OCI-M2 (cell line): ENCODE data around the gene TIMM44.
"Not testable (repeated sequence)": the region's sequence is repeated elsewhere in the genome, so short reads cannot be mapped to it uniquely, and the experiment has no call there.

Source experiments
- DNase-seq: peaks from one replicate; lab custom pipeline; 2025; ENCODE audit not compliant: unreplicated experiment; lab: John Stamatoyannopoulos, UW

Gene TIMM44

DNA sequence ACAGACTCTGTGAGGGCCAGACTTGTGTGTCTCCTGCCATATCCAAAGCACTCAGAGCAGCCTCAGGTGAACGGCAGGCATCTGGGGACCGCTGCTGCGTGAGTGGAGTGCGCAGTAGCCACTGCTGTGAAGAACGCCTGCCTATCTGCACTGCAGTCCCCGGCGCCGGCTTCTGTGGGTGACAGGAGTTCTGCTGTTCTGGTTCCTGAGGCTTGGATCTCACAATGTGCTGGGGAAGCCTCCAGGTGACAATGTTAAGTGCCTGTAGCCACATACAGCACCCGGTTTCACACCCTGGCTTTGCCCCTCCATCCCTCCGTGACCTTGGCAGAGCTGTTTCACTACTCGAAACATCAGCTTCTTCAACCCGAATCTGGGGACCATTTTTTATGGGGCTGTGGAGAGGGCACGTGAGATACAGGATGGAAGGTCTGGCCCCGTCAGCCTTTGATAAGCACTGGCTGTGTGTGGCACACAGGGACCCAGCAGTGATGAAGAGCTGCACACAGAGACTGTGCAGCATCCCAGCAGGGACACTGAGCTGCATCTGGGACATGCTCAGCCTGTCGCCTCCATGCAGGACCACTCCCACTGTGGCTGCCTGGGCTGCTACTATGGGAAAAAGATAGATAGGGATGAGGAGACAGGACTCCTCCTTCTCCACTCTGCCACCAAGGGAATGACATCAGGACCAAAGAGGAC, 33.7 kb upstream of the TIMM44 start:
- no peak for DNase-seq

DNA sequence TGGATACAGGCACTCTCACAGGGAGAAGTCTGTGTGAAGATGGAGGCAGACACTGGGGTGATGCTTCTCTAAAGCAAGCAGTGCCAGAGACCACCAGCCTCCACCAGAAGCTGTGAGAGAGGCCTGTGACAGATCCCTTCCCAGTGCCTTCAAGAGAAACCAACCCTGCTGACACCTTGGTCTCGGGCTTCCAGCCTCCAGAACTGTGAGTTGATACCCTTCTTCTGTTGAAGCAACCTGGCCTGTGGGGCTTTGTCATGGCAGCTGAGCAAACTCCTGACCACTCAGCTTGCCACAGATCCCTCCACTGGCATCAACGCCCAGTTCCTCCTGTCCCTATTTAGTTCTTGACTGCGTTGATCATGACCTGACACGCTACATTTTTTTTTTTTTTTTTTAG, 33.0 kb upstream of the TIMM44 start:
- no peak for DNase-seq

DNA sequence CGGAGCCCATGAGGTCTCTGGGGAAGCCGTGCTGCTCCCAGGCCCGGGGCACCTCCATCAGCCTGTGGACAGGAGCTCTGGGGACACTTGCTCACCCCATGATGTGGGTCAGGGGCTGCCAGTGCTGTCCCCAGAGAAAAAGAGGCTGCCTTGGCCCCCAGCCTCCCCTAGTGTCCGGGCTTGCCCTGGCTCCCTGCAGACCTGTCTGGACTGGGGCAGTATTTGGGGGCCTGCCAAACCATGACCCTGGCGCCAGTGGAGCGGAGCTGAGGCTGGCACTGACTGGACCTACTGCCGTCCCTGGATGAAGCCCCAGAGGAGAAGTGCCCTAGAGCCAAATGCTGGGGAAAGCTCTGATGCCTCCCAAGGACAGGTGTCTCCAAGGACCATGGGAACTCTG, 31.6 kb upstream of the TIMM44 start:
- no peak for DNase-seq

DNA sequence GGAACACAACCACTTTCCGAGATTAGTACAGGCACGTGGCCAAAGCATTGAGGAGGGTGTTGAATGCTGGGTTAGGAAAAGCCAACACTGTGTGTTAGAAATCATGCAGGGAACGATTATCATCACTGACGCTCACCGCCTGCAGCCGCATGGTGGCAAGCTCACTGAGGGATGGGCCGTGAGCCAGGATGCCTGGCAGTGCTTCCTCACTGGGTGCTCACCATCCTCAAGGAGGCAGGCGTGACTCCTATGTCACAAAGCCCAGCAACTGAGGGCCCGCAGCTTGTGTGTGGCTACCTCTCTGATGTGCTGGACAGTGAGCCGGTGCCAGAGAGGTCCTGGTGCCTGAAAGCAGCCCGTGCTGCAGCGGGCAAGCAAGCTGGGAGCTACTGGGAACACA, 30.4 kb upstream of the TIMM44 start:
- DNase-seq = no peak

DNA sequence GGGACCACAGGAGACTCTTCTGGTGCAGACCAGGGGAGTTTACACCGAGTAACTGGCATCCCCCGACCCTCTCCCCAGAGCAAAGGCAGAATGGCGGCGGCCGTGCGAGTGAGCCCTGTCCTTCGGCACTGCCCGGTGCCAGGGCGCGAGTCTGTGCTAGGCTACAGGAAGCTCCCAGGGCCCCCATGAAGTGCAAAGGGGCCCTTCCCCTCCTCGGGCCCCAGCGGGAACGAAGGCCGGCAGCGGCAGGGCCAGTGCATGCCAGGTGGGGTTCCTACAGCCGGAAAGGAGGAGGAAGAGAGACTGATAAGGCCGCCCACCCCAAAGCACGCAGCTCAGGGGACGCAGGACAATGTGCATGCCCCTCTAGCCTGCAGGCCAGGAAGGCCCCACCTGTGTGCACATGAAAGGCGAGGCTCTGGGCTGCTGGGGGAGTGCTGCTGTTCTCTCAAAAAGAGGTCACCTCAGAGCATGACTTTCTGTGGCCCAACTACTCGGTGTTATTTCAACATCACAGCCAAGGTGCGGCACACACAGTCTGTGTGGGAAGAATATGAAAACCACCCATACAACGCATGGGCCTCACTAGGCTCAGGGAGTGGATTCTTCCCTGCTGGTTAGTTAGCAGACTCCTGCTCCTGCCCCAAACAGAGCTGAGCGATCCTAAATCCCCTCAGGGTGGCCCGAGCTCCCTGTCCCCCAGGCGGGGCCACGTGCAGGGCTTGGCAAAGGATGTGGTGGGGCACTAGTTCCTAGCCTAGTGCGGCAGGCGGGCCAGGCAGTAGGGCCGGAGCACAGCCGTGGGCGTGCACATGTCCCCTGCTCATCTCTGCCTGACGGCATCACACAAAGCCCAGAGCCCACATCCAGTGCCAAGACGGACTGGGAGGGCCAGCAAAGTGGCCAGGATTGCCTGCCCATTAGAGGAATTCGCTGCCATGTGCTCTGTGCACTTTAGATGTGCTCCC, 28.4 kb upstream of the TIMM44 start:
- no peak for DNase-seq

DNA sequence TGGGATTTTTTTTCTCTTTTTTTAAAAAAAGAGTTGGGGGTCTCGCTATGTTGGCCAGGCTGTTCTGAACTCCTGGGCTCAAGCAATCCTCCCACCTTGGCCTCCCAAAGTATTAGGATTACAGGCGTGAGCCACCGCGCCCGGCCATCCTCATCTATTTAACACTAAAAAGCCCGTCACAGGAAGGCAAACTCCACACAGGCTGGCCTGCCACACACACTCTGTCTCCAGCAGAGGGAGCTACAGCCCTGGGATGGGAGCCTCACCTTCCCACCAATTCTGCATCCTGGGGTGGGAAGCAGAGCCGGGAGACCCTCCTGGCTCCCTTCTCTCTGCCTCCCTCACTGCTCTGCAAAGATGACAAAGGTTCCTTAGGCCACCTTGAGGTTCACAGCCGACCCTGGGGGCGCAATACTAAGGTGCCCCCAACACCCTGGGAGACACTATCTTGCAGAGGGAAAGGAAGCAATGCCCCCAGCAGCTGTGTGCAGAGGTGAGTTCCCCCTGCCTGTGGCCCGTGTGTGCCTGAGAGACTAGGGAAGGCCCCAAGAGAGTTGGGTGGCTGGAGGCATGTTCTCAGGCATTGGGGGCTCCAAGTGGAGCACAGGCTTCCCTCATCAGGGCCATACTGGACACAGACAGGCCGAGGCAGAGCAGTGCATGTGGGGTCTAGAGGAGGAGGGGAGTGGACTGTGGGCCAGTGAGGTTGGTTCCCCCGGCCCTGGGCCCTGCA, 27.4 kb upstream of the TIMM44 start:
- DNase-seq = no peak

DNA sequence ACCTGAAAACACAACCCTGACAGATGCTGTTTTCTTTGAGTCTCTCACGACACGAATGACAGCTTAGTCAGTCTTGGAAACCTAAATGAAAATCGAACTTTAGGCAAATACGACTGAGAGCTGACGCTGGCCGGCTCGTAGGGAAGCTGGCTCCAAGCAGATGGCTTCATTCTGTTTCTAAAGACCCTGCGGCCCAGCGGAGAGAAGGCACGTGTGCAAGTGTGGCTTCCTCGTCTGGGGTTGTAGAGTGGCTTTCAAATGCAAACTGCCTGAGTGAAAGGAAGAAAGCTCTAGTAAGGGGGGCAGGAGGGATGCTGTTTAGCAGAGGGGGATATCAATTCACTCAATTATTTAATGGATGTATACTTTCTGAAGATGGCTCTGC, 26.1 kb upstream of the TIMM44 start:
- DNase-seq = no peak

DNA sequence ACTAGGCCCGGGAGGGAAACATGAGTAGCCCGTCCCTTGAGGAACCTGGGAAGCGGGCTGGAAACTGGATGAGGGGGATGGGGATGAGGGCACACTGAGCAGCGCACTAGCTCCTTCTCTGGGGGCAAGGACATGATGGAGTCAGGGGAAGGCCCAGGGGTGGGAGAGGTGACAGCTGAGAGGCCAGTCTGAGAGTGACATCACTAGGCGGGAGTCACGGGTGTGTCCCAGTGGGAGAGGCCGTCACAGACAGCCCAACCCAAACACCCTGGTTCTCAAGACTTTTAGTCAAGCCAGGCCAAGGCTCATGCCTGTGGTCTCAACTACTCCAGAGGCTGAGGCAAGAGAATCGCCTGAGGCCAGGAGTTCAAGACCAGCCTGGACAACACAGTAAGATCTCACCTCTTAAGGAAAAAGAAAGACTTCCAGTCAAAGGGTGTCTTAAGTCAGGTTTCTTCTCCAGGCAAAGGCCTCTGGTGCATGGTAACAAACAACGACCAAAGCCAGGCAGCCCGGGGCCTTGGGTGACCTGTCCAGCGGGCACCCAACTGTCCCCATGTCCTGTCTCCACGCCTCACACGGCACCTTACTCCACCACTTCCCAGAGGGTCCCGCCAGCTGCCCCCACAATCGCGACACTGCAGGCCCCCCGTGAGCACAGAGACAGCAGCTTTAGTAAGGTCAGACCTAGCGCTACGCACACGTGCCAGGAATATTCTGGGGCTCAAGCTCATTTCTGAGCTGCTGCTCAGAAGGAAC, 25.5 kb upstream of the TIMM44 start:
- no peak for DNase-seq

DNA sequence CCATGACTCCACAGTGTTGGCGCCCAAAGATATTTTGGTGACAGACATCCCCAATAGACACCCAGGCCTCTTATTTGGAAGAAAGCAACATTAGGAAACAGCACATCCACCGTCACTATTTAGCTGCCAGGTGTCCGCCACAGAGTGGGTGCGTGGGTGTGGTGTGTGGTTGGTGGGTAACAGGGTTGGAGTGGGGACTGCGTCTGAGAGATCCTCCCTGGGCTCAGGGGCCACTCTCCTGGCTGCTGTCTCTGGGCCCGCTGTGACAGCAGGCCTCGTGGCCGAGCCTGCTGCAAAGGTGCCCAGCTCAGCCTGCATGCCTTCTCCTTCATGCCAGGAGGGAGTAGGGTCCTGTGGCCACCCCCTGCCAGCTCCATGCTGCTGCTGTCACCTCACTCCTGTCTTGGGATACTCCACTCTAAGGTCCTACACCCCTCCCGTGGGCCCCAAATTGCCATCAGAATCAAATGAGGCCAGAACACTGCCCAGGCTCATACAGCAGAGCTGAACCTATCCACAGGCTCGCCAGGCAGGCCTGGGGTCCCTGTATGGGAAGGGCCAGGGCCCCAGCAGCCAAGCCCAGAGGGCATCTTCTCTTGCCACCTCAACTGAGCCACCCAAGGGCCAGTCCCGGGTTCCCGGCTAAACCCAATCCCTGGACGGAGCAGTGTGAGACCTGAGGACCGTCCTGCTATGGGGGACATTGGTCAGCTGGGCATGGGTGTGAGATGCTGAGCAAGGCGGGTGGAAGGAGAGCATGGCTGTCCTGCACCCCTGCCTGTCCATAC, 24.7 kb upstream of the TIMM44 start:
- no peak for DNase-seq

DNA sequence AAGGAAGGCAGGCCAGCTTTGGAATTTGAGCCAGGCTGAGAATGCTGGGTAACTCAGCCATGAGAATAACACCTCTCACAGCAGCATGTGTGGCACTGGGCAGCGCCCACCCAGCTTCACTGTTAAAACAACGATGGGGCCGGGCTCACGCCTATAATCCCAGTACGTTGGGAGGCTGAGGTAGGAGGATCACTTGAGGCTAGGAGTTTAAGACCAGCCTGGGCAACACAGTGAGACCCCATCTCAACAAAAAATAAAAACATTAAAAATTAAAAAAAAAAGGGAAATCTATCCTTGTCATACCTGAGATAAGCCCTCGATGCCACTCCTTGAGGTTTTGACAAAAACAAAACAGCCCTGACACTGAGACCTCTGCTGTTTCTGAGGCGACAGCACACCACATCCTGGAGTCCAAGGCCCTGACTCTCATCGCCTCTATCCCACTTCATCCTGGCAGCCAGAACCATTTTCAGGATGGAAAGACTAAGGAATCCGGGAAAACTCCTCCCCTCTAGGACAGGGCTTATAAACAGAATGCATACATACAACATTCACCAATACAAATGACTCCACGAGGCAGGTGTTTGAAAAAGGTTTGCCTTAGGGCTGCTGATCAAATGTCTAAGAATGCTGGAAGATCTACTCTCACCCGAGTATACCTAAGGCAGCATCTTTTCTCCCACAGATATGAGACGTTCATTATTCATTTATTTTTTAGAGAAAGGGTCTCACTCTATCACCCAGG, 22.6 kb upstream of the TIMM44 start:
- DNase-seq = no peak

DNA sequence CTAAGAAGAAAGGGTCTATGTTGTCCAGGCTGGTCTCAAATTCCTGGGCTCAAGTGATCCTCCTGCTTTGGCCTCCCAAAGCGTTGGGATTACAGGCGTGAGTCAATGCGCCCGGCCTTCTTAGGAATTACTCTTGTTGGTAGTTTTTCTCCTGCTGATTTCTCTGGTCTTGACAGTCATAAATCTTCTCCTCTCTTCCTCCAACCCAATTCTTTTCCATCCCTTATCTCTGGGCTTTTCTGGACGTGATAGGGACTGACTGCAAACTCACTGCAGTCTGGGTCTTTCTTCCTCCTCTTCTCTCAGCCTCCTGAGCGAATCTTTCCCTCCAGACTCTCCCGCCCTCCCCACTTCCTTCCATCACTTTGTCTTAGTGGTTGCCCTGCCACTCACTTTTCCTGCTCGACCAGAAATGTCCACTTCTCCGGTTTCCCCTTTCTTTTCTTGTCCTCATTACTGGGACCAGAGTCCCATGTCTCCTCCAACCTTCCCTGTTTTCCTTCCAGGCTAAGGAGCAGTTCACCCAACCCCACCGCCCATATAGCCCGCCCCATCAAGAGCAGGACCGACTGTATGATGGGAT, 21.9 kb upstream of the TIMM44 start:
- no peak for DNase-seq

DNA sequence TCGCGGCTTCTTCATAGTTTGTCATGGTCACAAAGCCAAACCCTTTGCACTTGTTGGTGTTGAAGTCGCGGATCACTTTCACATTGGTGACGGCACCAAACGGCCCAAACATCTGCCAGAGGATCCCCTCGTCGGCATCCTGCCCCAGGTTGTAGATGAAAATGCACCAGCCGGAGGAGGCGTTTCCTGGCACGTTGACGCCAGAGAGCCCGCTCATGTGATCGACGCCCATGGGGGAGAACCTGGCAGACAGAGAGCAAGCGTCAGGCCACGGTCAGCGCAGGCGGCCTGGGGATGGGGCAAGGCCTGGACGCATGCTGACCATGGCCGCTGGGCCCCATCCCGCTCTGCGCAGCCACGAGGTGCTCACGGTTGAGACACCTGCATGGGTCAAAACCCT, 20.1 kb upstream of the TIMM44 start:
- DNase-seq = no peak

DNA sequence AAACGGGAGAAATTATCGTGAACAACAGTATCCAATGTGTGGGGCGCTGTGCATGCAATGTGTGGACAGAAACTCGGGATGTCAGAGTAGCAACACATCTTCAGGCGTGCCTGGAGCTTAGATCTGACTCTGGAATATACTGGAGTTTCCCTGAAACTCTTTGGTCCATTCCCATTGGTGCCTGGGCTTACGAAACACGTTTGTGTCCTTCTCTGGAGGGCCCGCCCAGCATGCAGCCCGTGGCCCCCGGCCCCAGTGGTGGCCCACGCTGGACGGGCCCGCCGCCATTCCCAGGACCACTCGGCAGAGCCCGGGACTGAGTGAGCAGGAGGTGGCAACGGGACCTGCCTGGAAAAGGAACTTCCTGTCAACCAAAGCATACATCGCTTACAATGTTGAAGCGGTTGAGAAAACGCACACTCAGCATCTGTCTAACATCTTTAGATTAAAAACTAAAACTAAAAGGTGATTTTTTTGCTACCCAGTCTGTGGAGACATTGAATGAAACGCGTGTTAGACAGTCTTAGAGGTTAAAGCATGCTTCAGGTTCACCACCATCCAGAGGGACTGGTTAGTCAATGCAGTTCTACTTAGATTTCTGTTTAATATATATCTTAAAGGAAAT, 19.3 kb upstream of the TIMM44 start:
- DNase-seq = no peak

DNA sequence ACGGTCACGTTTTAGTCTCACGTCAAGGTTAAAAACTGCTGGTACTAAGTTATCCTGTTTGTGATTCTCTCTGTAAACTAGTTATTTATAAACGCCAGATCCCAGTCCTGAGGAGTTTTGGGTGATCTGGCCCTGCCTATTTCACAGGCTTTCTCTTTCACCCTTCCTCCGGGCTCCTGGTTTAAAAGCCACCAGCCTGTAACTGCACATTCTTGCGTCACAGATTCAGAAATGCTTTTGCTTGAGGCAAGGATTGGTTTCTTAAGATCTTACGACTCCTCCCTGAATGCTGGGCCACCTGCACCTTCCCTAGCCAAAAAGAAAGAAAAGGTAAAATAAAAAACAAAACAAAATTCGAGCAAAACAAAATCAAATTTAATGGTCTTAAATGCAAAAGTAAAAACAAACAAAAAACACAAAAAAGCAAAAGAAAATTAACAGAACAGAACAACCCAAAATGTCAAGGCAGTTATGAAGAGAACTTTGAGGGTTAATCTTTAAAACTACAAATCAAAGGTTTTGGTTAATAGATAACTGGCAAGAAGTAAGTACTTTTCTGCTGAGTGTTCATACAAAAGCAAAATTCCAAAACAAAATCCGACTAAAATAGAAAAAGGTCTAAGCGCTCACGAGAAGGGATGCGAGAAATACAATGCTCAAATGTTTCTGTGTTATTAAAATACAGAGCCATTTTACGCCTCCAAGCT, 18.6 kb upstream of the TIMM44 start:
- DNase-seq = no peak

DNA sequence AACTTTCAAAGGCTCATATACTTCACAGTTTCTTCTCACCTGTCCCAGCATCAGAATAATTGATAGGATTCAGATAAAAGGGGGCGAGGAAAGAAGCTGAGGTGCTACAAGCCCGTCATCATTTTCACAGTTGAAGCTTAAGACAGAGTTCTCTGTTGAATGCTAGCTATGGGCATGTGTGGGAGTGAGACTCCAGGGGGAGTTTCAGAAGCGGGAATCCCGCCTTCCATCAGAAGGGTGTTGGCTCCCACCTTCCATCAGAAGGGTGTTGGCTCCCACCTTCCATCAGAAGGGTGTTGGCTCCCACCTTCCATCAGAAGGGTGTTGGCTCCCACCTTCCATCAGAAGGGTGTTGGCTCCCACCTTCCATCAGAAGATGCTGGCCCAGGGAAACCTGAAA, 17.6 kb upstream of the TIMM44 start:
- DNase-seq = not testable (repeated sequence)

DNA sequence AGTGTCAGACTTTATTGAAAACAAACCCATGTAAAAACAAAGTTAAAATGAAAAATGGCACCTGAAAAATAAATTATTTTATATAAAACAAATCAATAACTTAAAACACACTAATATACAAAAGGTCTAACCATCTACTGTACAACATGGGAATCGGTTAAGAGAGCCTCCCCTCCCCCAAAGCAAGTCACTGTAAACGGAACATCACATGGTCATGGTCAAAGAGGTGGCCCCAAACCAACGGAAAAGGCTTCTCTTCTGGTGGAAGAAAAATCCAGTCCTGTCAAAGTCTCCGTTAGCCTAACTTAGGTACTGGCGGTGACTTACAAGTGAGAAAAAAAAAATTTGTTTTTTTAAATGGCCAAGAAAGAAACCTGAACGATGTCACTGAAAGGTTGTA, 15.7 kb upstream of the TIMM44 start:
- no peak for DNase-seq

DNA sequence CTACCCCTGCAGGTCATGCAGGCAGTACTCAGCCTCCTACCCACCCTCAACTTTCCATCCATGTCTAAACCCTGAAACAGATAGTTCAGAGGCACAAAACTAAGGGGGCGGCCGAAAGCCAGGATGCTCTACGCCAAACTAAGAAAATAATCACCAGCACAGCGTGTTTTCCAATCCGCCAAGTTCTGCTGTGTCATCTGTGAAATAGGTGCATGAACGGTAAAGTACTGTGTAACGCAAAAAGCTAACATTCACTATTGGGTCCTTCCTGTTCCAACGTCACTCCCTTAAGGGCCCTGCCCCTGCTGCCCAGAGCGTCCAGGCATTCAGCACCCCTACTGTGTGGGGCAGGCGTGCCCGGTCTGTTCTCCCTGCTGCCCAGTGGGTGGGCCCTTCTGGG, 12.2 kb upstream of the TIMM44 start:
- DNase-seq = no peak

DNA sequence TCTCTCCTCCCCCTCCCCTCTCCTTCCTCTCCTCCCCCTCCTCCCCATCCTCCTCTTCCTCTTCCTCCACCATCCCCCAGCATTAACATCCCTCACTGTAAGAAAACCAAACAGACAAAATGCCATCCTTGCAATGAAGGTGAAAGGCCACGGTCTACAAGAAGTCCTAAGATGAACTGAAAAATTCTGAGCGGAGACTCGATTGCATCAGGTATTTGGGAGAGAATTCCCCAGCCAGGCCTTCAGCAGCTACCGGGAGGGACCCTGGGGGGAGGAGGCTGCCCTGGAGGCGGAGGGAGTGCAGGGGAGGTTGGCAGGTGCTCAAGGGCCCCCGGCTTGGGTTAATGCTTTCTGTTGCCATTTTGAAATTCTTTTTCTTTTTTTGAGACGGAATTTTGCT, 10.1 kb upstream of the TIMM44 start:
- no peak for DNase-seq
